Measurements from ENCODE around the gene SLC22A16.

SLC22A16 gene

GRCh38 chr6:110440026-110440425 is 36.4 kb downstream of the SLC22A16 start:
- no peak for DNase-seq

GRCh38 chr6:110439356-110439755 is 37.1 kb downstream of the SLC22A16 start:
- DNase-seq = no peak

DNA sequence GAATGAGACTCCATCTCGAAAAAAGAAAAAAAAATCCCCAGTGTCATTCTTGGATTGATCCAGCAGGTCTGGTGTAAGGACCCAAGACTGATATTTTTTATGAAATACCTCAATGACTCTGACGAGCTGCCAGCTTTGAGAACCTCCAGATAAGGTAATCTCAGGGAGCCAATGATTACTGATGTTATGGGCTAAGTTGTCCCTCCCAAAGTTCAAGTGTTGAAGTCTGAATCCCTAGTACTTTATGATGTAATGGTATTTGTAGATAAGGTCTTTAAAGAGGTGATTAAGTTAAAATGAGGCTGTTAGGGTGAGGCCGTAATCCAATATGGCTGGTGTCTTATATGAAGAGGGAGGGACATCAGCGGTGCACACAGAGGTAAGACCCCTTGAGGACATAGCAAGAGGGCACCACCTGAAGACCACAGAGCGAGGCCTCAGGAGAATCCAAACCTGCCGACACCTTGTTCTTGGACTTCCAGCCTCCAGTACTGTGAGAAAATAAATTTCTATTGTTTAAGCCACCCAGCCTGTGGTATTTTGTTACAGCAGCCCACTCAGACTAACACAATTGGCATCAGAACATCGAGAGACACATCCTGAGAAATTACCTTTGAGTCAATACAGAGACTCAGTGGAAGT is 41.3 kb downstream of the SLC22A16 start:
- no peak for DNase-seq

DNA sequence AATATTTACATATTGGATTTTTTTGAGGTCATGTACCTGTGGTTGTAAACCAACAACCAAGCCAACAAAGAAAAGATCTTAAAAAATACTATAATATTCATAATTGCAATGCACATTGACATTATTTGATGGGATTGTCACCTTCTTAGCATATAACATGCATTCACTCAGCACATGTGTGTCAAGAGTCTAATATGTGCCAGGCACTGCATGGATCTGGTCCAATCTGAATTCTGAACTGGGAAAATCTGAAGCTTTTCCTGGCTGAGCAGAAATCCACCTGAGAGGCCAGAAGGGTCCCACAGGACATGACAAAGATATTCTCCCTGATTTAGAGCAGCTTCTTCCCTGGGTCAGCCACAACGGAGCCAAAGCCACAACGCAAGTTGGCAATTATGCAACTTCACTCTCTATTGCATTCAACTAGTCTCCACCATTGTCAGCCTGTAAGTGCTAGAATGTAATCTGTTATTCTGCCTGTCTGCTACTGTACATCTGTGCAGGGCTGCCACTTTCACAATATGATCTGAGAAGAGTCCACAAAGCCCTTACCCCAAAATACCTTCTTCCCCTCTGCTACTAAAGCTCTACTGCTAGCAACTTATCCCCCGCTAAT is 44.0 kb downstream of the SLC22A16 start:
- DNase-seq = no peak

GRCh38 chr6:110430741-110431140 is 45.7 kb downstream of the SLC22A16 start:
- DNase-seq = no peak

DNA sequence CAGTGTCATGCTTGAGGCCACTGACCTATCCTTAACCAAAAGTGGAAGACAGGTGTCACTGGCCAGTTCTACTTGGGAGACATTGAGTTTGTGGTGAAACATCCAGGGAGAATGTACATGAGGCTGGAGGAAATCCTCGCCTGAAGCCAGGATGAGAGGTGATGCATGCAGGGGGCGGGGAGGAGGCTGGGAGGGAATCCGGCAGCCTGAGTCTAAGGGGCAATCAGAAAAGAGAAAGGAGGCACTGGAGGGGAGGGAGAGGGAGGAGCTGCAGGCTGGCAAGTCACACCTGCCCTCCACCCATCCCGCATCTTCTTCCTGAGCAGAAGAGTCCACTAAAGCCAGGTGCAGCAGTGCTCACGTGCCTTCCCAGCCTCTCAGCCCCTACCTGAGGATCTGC is 46.2 kb downstream of the SLC22A16 start:
- DNase-seq = no peak

DNA sequence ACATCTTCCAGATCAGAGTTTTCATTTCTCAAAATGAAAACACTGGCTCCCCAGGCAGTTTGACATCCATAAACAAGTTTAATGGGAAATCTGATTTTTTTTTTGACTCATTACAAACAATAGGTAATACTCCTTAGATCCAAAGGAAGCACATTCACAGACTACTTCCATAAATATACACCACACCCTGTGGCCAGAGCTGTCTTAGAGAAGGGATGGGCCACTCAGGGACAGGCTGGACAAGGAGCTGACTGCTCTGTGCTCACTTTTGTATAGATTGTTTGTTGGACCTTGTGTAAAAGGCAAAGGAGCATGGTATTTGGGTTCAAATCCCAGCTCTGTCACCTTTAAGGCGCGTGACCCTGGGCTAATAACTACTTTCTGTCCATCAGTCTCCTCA is 48.3 kb downstream of the SLC22A16 start:
- no peak for DNase-seq

GRCh38 chr6:110425816-110426215 is 50.6 kb downstream of the SLC22A16 start:
- no peak for DNase-seq

DNA sequence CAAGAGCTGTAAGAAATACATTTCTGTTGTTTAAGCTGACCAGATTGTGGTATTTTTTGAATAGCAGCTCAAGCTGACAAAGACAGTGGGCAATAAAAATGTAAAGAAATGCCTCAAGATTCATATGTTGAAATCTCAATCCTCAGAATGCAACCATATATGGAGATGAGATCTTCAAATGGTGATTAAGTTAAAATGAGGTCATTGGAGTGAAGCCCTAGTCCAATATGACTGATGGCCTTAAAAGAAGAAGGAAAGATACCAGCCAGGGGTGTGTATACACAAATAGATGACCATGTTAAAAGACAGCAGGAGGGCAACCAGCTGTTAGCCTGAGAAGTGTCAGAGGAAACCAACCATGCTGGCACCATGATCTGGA is 54.0 kb downstream of the SLC22A16 start:
- DNase-seq = no peak

- DNase-seq = no peak
These were observed 54.5 kb downstream of the SLC22A16 start for GRCh38 chr6:110421749-110422443.

- no peak for DNase-seq
These were observed 57.2 kb downstream of the SLC22A16 start for GRCh38 chr6:110419028-110419739.

DNA sequence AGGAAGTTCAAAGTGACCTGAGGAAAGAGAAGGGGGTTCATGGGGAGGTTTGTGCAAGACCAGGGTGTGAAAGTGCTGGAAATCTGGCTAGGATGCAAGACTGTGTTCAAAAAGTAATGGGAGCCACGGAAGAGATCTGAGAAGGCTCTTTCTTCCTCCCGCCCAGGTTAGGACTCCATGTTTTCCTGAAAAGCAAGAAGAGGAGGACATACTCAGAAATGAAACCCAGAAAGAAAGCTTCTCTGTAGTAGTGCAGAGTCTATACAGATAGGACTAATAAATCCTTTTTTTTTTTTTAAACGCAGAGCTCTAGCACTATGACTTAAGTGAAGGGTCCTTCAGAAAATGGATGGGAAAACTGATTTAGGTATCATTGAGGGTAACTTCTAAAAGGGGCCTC is 57.8 kb downstream of the SLC22A16 start:
- DNase-seq = no peak

GRCh38 chr6:110415086-110415916 is 61.1 kb downstream of the SLC22A16 start, which contains the start of gene DDO:
DDO (minus strand) TSS chr6:110415575; CDS start chr6:110413462, 2,113 bp downstream.
- no peak for DNase-seq

GRCh38 chr6:110414669-110415068 is 61.7 kb downstream of the SLC22A16 start:
- no peak for DNase-seq

- no peak for DNase-seq
These were observed 64.1 kb downstream of the SLC22A16 start for GRCh38 chr6:110412360-110412759.

DNA sequence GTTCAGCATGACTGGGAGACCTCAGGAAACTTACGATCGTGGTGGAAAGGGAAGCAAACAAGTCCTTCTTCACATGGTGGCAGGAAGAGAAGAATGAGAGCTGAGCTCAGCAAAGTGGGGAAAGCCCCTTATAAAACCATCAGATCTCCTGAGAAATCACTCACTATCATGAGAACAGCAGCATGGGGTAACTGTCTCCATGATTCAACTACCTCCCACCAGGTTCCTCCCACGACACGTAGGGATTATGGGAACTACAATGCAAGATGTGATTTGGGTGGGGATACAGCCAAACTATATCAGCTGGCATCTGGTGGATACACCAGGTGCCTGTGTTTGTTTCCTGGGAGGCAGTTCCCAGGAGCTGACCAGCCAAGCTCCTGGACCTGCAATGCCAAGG is 65.9 kb downstream of the SLC22A16 start:
- DNase-seq = no peak

DNA sequence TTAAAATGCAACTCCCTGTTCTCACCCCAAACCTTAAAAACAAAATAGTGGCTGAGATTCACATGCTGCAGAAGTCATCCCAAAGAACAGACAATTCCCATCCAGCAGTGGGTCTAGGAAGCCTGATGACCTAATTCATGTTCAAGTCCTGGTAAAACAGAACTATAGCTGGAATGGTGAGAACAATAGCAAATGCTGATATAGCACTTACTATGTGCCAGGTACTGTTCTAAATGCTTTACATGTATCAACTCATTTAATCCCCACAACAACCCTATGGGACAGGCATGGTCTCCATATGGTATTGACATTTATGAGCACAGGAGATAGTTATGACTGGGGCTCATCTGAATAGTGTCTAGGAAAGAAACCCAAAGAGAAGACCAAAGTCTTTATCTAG is 66.6 kb downstream of the SLC22A16 start:
- no peak for DNase-seq

- no peak for DNase-seq
These were observed 67.5 kb downstream of the SLC22A16 start for GRCh38 chr6:110408901-110409300.

DNA sequence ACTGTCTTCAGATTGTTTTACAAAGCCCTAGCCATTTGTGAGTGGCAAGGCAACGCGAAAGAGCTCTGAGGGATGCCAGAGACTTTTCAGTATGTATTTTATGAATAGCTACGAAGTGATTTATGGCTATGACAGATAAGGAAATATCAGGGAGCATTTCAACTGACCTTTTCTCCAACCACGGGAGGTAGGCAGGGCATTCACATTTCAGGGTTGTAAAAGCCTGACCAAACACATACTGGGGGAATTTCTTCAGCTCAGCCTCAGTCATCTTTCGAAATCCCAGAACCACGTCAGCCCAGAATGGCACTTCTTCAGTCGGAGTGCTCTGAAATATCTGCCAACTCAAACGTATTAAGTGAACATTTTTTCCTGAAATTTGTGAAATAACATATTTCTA is 71.8 kb downstream of the SLC22A16 start:
- DNase-seq = no peak

GRCh38 chr6:110401585-110402176 is 74.7 kb downstream of the SLC22A16 start:
- DNase-seq = no peak

- DNase-seq = no peak
These were observed 76.2 kb downstream of the SLC22A16 start for GRCh38 chr6:110400208-110400607.

Data from cortex of kidney (tissue), 1 donor.